Hepatocyte (in vitro differentiated cells): ENCODE measurements around the gene ATXN2.

ENCODE experiments used
- CTCF ChIP-seq: fragments of 200-600 bp; sonication (generic); IDR thresholded peaks from 2 replicates; pipeline ENCODE4 v1.5.1; 2016; ENCODE audit warnings: antibody characterized with exemption, mild to moderate bottlenecking; ENCODE audit not compliant: poor library complexity
- EZH2 ChIP-seq: fragments of 200-600 bp; sonication (generic); IDR thresholded peaks from 2 replicates; pipeline ENCODE4 v1.6.1; 2016; ENCODE audit warnings: antibody characterized with exemption, mild to moderate bottlenecking, borderline replicate concordance
- EZH2phosphoT487 ChIP-seq: fragments of 200-600 bp; sonication (generic); IDR thresholded peaks from one replicate; pipeline ENCODE4 v1.6.1; 2018; ENCODE audit warnings: antibody characterized with exemption, mild to moderate bottlenecking, low read depth, moderate library complexity; ENCODE audit not compliant: unreplicated experiment, severe bottlenecking

GRCh38 chr12:111521801-111522200 lies 77.3 kb downstream of the ATXN2 start:
- TF ChIP-seq CTCF = no peak
- TF ChIP-seq EZH2 = no peak
- no peak for TF ChIP-seq EZH2phosphoT487
